GM19328 (cell line): ENCODE results near the gene CFAP77.
A peak's percentile ranks its signal among the peaks of the same experiment; 100 is the strongest.
"Not testable (repeated sequence)": the region's sequence is repeated elsewhere in the genome, so short reads cannot be mapped to it uniquely, and the experiment has no call there.

Source experiments
- ATAC-seq: cut with Tn5 transposase; IDR thresholded peaks from one replicate; pipeline ENCODE4 v1.9.1; 2021; ENCODE audit warnings: mild to moderate bottlenecking, moderate library complexity; ENCODE audit not compliant: unreplicated experiment

Gene CFAP77

DNA sequence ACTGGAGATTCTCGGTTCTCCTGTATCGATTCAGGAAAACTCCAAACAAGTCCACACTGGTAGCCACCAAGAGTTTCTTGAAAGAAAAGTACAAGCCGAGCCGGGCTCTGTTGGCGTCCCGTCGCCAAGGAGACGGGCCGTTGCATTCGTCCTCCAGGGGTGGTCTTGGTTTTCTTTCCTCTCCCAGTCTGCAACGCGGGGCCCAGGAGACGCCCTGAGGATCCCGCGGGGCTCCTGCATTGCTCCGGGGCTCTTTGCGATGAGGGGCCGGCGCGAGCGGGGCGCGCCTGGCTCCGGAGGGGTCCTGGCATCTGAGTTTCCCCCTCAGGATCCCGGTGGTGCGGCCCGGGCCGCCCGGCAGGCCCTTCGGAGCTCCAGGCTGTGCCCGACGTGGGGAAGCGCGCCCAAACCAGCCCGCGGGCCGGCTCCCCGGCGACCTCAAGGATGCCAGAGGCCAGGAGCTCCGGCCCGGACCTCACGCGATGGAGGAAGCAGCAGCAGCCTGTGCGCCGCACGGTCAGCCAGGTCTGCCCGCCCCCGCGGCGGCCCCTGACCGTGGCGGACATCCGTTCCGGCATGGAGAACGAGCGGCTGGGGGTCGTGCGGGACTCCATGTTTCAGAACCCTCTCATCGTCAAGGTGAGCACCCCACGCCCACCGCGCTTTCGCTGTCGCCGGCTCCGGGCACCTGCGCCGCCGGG lies at the start of gene CFAP77:
Gene CFAP77 (plus strand): TSS at position 384 of the 701 bp plus-strand sequence. CDS start 61 bp downstream, at position 445.
- no peak for ATAC-seq

- ATAC-seq = no peak
Observed at GRCh38 chr9:132364068-132364467, 45.9 kb upstream of the CFAP77 start.

- no peak for ATAC-seq
Observed at GRCh38 chr9:132365986-132366385, 44.0 kb upstream of the CFAP77 start.

GRCh38 chr9:132366481-132366880 lies 43.5 kb upstream of the CFAP77 start:
- no peak for ATAC-seq

GRCh38 chr9:132367613-132368313 lies 42.2 kb upstream of the CFAP77 start:
- no peak for ATAC-seq

DNA sequence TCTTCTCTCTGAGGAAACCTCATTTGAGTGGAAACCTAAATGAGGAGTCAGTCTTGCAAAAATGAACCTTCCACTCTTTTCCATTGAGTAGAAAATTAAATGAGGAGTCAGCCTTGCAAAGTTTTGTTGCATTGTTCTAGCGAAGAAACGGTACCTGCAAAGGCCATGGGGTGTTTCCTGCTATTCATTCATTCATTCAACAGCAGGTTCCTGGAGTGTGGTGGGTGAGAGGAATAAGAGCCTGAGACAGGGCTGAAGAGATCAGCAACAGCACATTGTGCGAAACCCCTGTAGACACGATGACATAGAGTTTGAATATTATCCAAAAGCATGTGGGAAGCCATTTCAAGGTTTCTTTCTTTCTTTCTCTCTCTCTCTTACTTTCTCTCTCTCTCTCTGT lies 40.6 kb upstream of the CFAP77 start:
- ATAC-seq = no peak

DNA sequence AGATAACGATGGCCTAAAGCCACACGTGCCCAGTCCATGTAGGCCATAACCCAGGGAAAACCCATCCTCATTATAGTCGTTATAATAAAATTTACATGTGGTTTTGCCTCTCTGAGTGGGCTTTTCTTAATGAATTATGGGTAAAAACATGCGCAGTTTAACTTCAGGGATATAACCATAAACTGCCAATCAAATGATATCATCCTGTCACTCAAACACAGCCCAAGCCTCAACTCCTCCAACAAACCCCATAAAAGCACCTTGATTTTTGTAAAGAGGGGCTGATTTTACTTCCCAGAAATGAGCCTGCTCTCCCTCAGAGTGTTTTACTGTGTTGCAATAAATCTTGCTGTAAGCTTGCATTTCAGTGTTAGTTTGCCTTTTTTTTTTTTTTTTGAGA lies 39.4 kb upstream of the CFAP77 start:
- ATAC-seq = no peak

GRCh38 chr9:132372177-132373095 lies 37.6 kb upstream of the CFAP77 start:
- ATAC-seq = no peak

DNA sequence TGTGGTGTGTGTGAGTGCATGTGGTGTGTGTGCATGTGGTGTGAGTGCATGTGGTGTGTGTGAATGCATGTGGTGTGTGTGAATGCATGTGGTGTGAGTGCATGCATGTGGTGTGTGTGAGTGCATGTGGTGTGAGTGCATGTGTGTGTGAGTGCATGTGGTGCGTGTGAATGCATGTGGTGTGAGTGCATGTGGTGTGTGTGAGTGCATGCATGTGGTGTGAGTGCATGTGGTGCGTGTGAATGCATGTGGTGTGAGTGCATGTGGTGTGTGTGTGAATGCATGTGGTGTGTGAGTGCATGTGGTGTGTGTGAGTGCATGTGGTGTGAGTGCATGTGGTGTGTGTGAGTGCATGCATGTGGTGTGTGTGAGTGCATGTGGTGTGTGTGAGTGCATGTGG lies 32.2 kb upstream of the CFAP77 start:
- ATAC-seq = not testable (repeated sequence)

DNA sequence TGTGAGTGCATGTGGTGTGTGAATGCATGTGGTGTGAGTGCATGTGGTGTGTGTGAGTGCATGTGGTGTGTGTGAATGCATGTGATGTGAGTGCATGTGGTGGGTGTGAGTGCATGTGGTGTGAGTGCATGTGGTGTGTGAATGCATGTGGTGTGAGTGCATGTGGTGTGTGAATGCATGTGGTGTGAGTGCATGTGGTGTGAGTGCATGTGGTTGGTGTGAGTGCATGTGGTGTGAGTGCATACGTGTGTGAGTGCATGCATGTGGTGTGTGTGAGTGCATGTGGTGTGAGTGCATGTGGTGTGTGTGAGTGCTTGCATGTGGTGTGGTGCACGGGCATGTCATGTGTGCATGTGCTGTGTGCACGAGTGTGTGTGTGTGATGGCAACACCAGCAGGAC lies 31.6 kb upstream of the CFAP77 start:
- ATAC-seq = not testable (repeated sequence)

GRCh38 chr9:132381966-132382541 lies 28.0 kb upstream of the CFAP77 start:
- peak; percentile 54 for ATAC-seq

- ATAC-seq = no peak
Observed at GRCh38 chr9:132383462-132383883, 26.5 kb upstream of the CFAP77 start.

GRCh38 chr9:132384376-132384775 lies 25.6 kb upstream of the CFAP77 start:
- no peak for ATAC-seq

- no peak for ATAC-seq
Observed at GRCh38 chr9:132387133-132387532, 22.9 kb upstream of the CFAP77 start.

- no peak for ATAC-seq
Observed at GRCh38 chr9:132390966-132391365, 19.0 kb upstream of the CFAP77 start.

GRCh38 chr9:132391449-132391848 lies 18.6 kb upstream of the CFAP77 start:
- no peak for ATAC-seq

DNA sequence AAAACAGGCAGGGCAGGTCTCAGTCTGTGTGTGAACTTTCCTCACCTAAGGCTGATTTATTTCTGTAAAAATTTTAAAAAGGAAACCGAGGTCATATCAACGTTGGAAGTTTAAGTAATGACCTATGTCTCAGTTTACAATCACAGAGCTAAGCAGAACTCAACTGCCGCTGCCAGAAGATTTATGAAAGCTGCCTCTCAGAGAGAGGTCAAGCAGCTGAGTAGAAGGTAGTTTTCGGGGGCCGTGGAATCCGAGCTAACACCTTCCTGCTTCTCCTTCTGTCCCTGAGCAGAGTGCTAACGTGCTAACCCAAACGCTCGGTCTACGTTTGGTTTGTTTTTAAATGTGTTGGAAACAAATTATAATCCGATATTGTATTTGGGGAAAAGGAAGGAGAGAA lies 14.5 kb upstream of the CFAP77 start:
- no peak for ATAC-seq

DNA sequence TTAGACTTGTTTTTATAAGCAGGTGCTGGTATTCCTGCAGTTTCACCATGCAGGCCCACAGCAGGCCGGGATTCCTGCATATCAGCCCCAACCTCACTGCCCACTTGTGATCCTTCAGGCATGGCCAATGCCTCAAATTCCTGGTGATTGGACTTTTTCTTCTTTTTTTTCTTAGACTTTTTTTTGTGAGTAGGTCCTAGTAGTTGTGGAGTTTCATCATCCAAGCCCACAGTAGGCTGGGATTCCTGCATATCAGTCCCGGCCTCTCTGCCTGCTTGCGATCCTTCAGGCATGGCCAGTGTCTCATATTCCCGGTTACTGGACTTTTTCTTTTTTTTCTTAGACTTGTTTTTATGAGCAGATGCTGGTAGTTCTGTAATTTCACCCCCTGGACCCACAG lies 8.2 kb upstream of the CFAP77 start:
- ATAC-seq = no peak

DNA sequence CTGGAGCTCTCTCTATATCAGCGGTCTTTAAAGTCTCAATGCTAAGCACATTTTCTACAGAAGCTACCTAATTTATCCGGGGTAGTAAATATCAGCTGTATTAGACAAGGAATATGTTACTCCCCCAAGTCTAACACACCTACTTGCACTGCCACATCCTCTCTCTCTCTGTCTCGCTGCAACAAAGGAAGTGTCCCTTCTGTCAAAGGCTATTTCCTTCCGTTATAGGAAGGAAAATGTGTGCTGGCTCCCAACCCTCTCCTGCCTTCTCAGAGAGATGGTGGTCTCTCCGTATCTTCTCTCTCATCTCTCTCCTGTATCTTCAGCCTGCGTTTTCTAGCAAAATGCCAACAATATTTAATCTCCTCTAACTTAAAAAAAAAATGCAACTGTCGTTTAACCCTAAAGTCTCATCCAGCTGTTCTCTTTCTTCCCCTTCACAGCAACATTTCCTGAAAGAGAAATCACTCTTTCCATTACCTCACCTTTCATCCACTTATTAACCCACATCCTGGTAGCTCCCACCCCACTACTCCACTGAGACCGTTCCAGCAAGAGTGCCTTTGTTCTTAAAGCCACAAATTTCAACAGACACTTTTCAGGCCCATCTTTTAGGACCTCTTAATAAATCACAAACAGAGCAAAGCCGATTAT lies 5.7 kb upstream of the CFAP77 start:
- no peak for ATAC-seq

- peak; percentile 81 for ATAC-seq
Observed at GRCh38 chr9:132406554-132407122, 3.4 kb upstream of the CFAP77 start, which contains the start of gene TTF1. TSS of gene TTF1 (minus strand) at chr9:132406840. CDS start at chr9:132402821, 4,019 bp downstream.
